VCaP (cell line): ENCODE data around the gene NUDT19.
"Not testable (repeated sequence)": the region's sequence is repeated elsewhere in the genome, so short reads cannot be mapped to it uniquely, and the experiment has no call there.

ENCODE experiments used
- H3K27ac ChIP-seq: fragments of 450-650 bp; 2 replicates; pipeline ENCODE4 v1.5.1; 2017
- CTCF ChIP-seq: fragments of 450-650 bp; conservative IDR thresholded peaks from 2 replicates; pipeline ENCODE4 v1.5.1; 2017; ENCODE audit warnings: mild to moderate bottlenecking, moderate library complexity

The NUDT19 gene

GRCh38 chr19:32708457-32708856, 16.8 kb downstream of the NUDT19 start:
- no peak overlapping the region for H3K27ac ChIP-seq
- no peak for TF ChIP-seq CTCF

- TF ChIP-seq CTCF: no peak
- H3K27ac ChIP-seq: no peak overlapping the region
Observed at GRCh38 chr19:32709032-32709431, 17.4 kb downstream of the NUDT19 start.

- H3K27ac ChIP-seq: no peak overlapping the region
- TF ChIP-seq CTCF: no peak
Observed at GRCh38 chr19:32711747-32712146, 20.1 kb downstream of the NUDT19 start.

- H3K27ac ChIP-seq: not testable (repeated sequence)
Observed at GRCh38 chr19:32716203-32716602, 24.6 kb downstream of the NUDT19 start.

GRCh38 chr19:32717496-32717895, 25.9 kb downstream of the NUDT19 start:
- peak overlapping the region; percentile 24 for H3K27ac ChIP-seq
- TF ChIP-seq CTCF: no peak

- no peak for TF ChIP-seq CTCF
- peak overlapping the region; percentile 24 for H3K27ac ChIP-seq
Observed at GRCh38 chr19:32718286-32718685, 26.7 kb downstream of the NUDT19 start.

- peak within 1 kb of the TSS; percentile 24 for H3K27ac ChIP-seq
- peak; percentile 15; the same call in 1 of the 2 replicates for TF ChIP-seq CTCF
Observed at GRCh38 chr19:32719611-32720059, 28.0 kb downstream of the NUDT19 start, which contains the start of gene TDRD12. TDRD12 (plus strand) TSS chr19:32719767; CDS start chr19:32720073, 306 bp downstream.

- no peak for TF ChIP-seq CTCF
- H3K27ac ChIP-seq: no peak overlapping the region
Observed at GRCh38 chr19:32720216-32720935, 28.8 kb downstream of the NUDT19 start.
